ENCODE measurements around the gene CTU2.

CTU2 gene

GRCh38 chr16:88700636-88701482, 5.4 kb upstream of the CTU2 start:
- H3K4me1 Mint-ChIP-seq: peaks cover 11% of the 10 kb centered on the region
- H3K36me3 Mint-ChIP-seq (ENCODE audit: low read depth): no peaks in the 10 kb centered on the region
- H3K27ac Mint-ChIP-seq: no peak overlapping the region
- TF ChIP-seq CTCF (IDR thresholded peaks at IDR 0.05; ENCODE audit: unreplicated experiment in 3 of 3): no peak
- H3K4me3 Mint-ChIP-seq: no peak overlapping the region
- no peaks in the 10 kb centered on the region for H3K9me3 Mint-ChIP-seq
- no peaks in the 10 kb centered on the region for H3K27me3 Mint-ChIP-seq (ENCODE audit: low read depth)

- H3K9me3 Mint-ChIP-seq: no peaks in the 10 kb centered on the region
- no peak overlapping the region for H3K4me3 Mint-ChIP-seq
- peaks cover 11% of the 10 kb centered on the region for H3K4me1 Mint-ChIP-seq
- TF ChIP-seq CTCF (IDR thresholded peaks at IDR 0.05; ENCODE audit: unreplicated experiment in 3 of 3): no peak
- H3K27me3 Mint-ChIP-seq (ENCODE audit: low read depth): no peaks in the 10 kb centered on the region
- no peak overlapping the region for H3K27ac Mint-ChIP-seq
- no peaks in the 10 kb centered on the region for H3K36me3 Mint-ChIP-seq (ENCODE audit: low read depth)
Measured at GRCh38 chr16:88701581-88702370, 4.5 kb upstream of the CTU2 start.

GRCh38 chr16:88702371-88703210, 3.7 kb upstream of the CTU2 start:
- Mint-ChIP-seq H3K4me3 (peak overlapping the region; percentile 55 to 75 (median 65)), H3K9me3 (no peaks in the 10 kb centered on the region), H3K4me1 (peaks cover 19% of the 10 kb centered on the region), H3K27ac (no peak overlapping the region), H3K27me3 (ENCODE audit: low read depth) (no peaks in the 10 kb centered on the region), H3K36me3 (ENCODE audit: low read depth) (no peaks in the 10 kb centered on the region)
- no peak for TF ChIP-seq CTCF (IDR thresholded peaks at IDR 0.05; ENCODE audit: unreplicated experiment in 3 of 3)

GRCh38 chr16:88703486-88704309, 2.6 kb upstream of the CTU2 start:
- H3K4me1 Mint-ChIP-seq: peaks cover 20% of the 10 kb centered on the region
- peak overlapping the region; percentile 80 to 85 (median 84) for H3K4me3 Mint-ChIP-seq
- H3K27me3 Mint-ChIP-seq (ENCODE audit: low read depth): no peaks in the 10 kb centered on the region
- H3K27ac Mint-ChIP-seq: peak overlapping the region in 1 of 3 experiments; percentile 34
- H3K9me3 Mint-ChIP-seq: no peaks in the 10 kb centered on the region
- no peaks in the 10 kb centered on the region for H3K36me3 Mint-ChIP-seq (ENCODE audit: low read depth)
- no peak for TF ChIP-seq CTCF (IDR thresholded peaks at IDR 0.05; ENCODE audit: unreplicated experiment in 3 of 3)

- Mint-ChIP-seq H3K9me3 (no peaks in the 10 kb centered on the region), H3K4me1 (peaks cover 20% of the 10 kb centered on the region), H3K27me3 (ENCODE audit: low read depth) (no peaks in the 10 kb centered on the region), H3K27ac (peak overlapping the region in 1 of 3 experiments; percentile 67), H3K4me3 (peak overlapping the region; percentile 80 to 85 (median 84)), H3K36me3 (ENCODE audit: low read depth) (no peaks in the 10 kb centered on the region)
- TF ChIP-seq CTCF (IDR thresholded peaks at IDR 0.05; ENCODE audit: unreplicated experiment in 3 of 3): no peak
Measured at GRCh38 chr16:88705076-88705684, 1.1 kb upstream of the CTU2 start.

Data from nephron (organoid).